Cardiac fibroblast (primary cell): ENCODE measurements around the gene CFAP46.

Experiments used
- DNase-seq, 2 donors: peaks; one replicate each; pipeline versions ENCODE4 v3.0.0 to v3.0.0-alpha.2; 2010; ENCODE audit warnings: low read depth in 2 of 2
- H3K4me3 ChIP-seq, 2 donors: replicated peaks in 1 of 2; 1 replicate in 1 of 2; 2 replicates in 1 of 2; pipeline ENCODE4 v1.5.1; 2011; ENCODE audit warnings: low read depth in 2 of 2, low read length in 2 of 2, mild to moderate bottlenecking in 2 of 2, moderate library complexity in 1 of 2
- CTCF ChIP-seq: IDR thresholded peaks from one replicate; pipeline ENCODE4 v1.5.1; 2011; ENCODE audit warnings: low read depth, mild to moderate bottlenecking, low read length, inconsistent platforms

Gene CFAP46

GRCh38 chr10:132984008-132984295 is 41.6 kb upstream of the CFAP46 start:
- DNase-seq = no peak
- no peak overlapping the region for H3K4me3 ChIP-seq
- TF ChIP-seq CTCF = no peak

GRCh38 chr10:132983252-132984007 is 41.1 kb upstream of the CFAP46 start:
- no peak for TF ChIP-seq CTCF
- no peak overlapping the region for H3K4me3 ChIP-seq
- no peak for DNase-seq

GRCh38 chr10:132982301-132982989 is 40.1 kb upstream of the CFAP46 start:
- no peak overlapping the region for H3K4me3 ChIP-seq
- no peak for TF ChIP-seq CTCF
- peak in 1 of 2 donors; percentile 51 for DNase-seq

DNA sequence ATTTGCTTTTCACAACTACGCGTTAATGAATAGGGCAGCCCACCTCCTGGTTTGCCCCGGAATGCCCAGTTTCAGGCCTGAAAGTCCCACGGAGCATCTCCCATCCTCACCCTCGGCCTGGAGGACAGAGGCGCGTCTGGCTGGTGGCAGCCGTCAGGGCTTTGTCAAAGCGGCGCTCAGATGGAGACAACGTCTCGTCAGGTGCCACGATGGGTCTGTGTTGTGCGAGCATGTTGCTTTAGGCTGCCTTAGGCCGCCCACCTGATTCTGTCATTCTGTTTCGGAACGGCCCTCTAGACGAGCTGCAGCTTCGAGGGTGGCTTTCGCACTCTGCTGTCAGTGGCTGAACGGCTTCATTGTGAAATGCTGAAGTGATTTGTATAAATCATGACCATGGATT is 39.4 kb upstream of the CFAP46 start:
- H3K4me3 ChIP-seq = no peak overlapping the region
- no peak for TF ChIP-seq CTCF
- DNase-seq = no peak

DNA sequence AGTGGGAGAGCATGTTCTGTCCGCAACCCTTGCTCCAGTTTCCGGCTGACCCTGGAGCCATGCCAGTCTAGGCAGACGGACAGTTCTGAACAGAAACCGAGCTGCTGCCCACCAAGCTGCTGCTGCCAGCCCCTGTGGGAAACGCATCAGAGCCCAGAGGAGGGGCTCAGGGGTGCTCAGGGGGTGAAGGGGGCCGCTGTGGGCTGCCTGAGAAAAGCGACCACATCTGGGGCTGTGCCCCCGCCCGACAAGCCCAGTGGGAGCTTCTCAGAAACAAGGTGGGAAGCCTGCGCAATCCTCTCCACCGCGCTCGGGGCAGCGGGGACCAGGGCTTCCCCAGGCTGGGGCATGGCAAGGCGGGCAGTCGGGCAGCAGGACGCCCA is 38.8 kb upstream of the CFAP46 start:
- H3K4me3 ChIP-seq = no peak overlapping the region
- DNase-seq = peak in 1 of 2 donors; percentile 33
- no peak for TF ChIP-seq CTCF

DNA sequence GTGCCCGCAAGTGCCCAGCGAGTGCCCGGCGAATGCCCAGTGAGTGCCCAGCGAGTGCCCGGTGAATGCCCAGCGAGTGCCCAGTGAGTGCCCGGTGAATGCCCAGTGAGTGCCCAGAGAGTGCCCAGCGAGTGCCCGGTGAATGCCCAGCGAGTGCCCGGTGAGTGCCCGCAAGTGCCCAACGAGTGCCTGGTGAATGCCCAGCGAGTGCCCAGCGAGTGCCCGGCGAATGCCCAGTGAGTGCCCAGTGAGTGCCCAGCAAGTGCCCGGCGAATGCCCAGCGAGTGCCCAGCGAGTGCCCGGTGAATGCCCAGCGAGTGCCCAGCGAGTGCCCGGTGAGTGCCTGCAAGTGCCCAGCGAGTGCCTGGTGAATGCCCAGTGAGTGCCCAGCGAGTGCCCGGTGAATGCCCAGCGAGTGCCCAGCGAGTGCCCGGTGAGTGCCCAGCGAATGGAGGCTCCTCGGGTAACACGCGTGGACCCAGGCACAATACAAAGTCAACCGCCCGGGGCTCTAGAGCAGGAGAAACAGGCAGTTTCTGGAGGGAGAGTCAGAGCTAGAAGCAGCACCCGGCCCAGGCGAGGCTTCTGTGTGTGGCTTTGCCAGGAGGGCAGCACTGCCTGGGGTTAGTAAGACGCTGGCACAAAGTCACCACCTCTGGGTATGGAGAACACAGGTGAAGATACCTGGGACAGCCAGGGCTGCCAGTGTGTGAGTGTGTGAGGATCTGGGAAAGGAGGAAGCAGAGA is 38.2 kb upstream of the CFAP46 start:
- no peak for DNase-seq
- TF ChIP-seq CTCF = no peak
- no peak overlapping the region for H3K4me3 ChIP-seq
